ENCODE data around the gene TFRC. TPM values are rescaled to one million over a fixed set of nuclear protein-coding genes. Genes with fewer than 3 reads are reported as not detected.
"Not testable (repeated sequence)": the region's sequence is repeated elsewhere in the genome, so short reads cannot be mapped to it uniquely, and the experiment has no call there.

TFRC gene
- total RNA-seq, 1 donor from 2014 or later: 131 TPM

GRCh38 chr3:196093317-196094111, 11.6 kb upstream of the TFRC start:
- DNase-seq (ENCODE audit: low spot score): no peak
- intact Hi-C loops (cut with DNase I): no loop called here

- intact Hi-C loops (cut with DNase I): no loop called here
- DNase-seq (ENCODE audit: low spot score): no peak
Measured at GRCh38 chr3:196087906-196088305, 6.0 kb upstream of the TFRC start.

- intact Hi-C loops (cut with DNase I): no loop called here
- DNase-seq (ENCODE audit: low spot score): no peak
Measured at GRCh38 chr3:196082619-196082971, 705 bp upstream of the TFRC start.

- DNase-seq (ENCODE audit: low spot score): peak; percentile 88
- intact Hi-C loops (cut with DNase I): loop anchor here (2.0 kb wide), 1 partner anchor 114 kb away; no protein-coding TSS in a partner anchor
Measured at GRCh38 chr3:196081002-196081833, 672 bp downstream of the TFRC start.

GRCh38 chr3:196080101-196080846, 1.6 kb downstream of the TFRC start:
- not testable (repeated sequence) for DNase-seq (ENCODE audit: low spot score)
- intact Hi-C loops (cut with DNase I): loop anchor here (2.0 kb wide), 1 partner anchor 115 kb away; no protein-coding TSS in a partner anchor

GRCh38 chr3:196079682-196080081, 2.2 kb downstream of the TFRC start:
- intact Hi-C loops (cut with DNase I): loop anchor here (2.0 to 5.0 kb wide), 2 partner anchors 115 to 443 kb away; no protein-coding TSS in a partner anchor

DNA sequence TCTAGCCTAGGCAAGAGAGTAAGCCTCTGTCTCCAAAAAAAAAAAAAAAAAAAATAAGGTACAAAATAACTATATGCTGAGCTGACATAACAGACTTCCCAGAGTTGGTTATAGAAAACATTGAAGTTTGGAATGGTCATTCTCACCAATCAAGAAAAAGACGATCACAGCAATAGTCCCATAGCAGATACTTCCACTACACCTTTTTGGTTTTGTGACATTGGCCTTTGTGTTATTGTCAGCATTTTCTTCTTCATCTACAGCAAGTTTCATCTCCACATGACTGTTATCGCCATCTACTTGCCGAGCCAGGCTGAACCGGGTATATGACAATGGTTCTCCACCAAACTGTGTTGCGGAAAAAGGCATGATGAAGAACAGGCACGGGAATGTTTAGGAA, 6.9 kb downstream of the TFRC start:
- DNase-seq (ENCODE audit: low spot score): no peak
- intact Hi-C loops (cut with DNase I): loop anchor here (5.0 kb wide), 1 partner anchor 447 kb away; no protein-coding TSS in a partner anchor

More at GRCh38 chr3:196079682-196080081, 2.2 kb downstream of the TFRC start:
- DNase-seq (ENCODE audit: low spot score): no peak

- no peak for DNase-seq (ENCODE audit: low spot score)
- intact Hi-C loops (cut with DNase I): loop anchor here (1.0 kb wide), 1 partner anchor 123 kb away; no protein-coding TSS in a partner anchor
Measured at GRCh38 chr3:196073255-196073753, 8.6 kb downstream of the TFRC start.

DNA sequence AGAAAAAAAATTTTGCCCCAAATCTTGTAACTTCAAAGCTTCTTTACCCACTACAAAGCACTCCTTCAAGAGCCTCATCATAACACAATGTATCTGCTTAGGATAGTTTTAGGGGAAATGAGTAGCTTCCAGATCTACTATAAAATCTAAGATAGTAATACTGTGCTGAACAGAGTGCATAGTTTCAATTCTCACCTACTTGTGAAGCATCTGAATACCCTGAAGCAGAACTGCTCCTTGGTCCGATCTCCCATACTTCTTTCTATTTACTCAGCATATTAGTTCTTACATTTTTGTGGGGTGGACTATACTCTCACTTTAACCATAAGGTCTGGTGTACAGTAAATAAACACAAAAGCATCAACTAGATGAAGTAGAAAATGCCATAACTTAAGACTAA, 9.6 kb downstream of the TFRC start:
- intact Hi-C loops (cut with DNase I): no loop called here
- no peak for DNase-seq (ENCODE audit: low spot score)

- intact Hi-C loops (cut with DNase I); DNase-seq (ENCODE audit: low spot score): not testable (repeated sequence)
Measured at GRCh38 chr3:196068812-196069211, 13.1 kb downstream of the TFRC start.

- DNase-seq (ENCODE audit: low spot score): no peak
- intact Hi-C loops (cut with DNase I): no loop called here
Measured at GRCh38 chr3:196067439-196067838, 14.5 kb downstream of the TFRC start.

GRCh38 chr3:196063971-196064370, 17.9 kb downstream of the TFRC start:
- DNase-seq (ENCODE audit: low spot score): no peak
- intact Hi-C loops (cut with DNase I): no loop called here

- intact Hi-C loops (cut with DNase I): no loop called here
- DNase-seq (ENCODE audit: low spot score): no peak
Measured at GRCh38 chr3:196063456-196063855, 18.4 kb downstream of the TFRC start.

GRCh38 chr3:196063049-196063448, 18.8 kb downstream of the TFRC start:
- intact Hi-C loops (cut with DNase I): no loop called here
- no peak for DNase-seq (ENCODE audit: low spot score)

GRCh38 chr3:196060834-196061233, 21.1 kb downstream of the TFRC start:
- intact Hi-C loops (cut with DNase I): no loop called here
- DNase-seq (ENCODE audit: low spot score): no peak

DNA sequence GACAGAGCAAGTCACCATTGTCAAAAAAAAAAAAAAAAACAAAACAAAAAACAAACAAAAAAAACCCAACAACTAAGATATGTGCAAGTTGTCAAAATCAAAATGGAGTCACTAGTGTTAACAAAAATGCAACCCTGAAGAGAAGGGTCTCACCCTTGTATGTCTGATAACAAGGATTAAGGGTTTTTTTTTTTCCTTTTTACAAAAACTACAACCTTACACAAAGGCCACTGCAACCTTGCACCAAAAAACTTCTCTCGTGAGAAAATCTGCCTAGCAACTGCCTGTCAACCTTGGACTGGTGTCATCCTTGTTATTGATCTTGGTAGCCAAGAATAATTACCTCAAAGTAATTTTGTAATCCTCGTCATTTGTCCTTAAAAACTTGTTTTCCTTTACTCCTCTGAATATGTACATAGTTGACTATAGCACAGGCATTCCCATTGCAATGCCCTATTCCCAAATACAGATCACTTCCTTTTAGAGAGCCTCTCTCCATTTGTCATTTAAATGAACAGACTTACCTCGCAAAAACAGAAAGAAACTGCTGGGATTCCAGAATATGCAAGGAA, 24.0 kb downstream of the TFRC start:
- intact Hi-C loops (cut with DNase I): no loop called here

DNA sequence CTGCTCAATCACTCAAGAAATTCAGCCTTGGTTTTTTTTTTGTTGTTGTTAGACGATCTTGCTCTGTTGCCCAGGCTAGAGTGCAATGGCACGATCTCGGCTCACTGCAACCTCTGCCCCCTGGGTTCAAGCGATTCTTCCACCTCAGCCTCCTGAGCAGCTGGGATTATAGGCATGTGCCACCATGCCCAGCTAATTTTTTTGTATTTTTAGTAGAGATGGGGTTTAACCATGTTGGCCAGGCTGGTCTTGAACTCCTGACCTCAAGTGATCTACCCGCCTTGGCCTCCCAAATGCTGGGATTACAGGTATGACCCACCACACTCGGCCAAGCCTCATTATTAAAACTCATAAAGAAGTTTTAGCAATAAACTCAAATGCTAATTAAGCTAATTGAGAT, 25.5 kb downstream of the TFRC start:
- DNase-seq (ENCODE audit: low spot score); intact Hi-C loops (cut with DNase I): not testable (repeated sequence)

More for the DNA sequence above, 24.0 kb downstream of the TFRC start:
- no peak for DNase-seq (ENCODE audit: low spot score)

- intact Hi-C loops (cut with DNase I): no loop called here
- no peak for DNase-seq (ENCODE audit: low spot score)
Measured at GRCh38 chr3:196055683-196056270, 26.1 kb downstream of the TFRC start.

- intact Hi-C loops (cut with DNase I): no loop called here
- DNase-seq (ENCODE audit: low spot score): no peak
Measured at GRCh38 chr3:196055240-196055639, 26.6 kb downstream of the TFRC start.

Data from cardiac septum (tissue), 1 donor.